PC-9 (cell line): ENCODE results near the gene IL23R.

Source experiments
- CTCF ChIP-seq: fragments of 200-600 bp; sonication (generic); conservative IDR thresholded peaks from 2 replicates; pipeline ENCODE4 v1.6.1; 2017; ENCODE audit warnings: mixed run types, antibody characterized with exemption, mild to moderate bottlenecking, moderate library complexity
- EZH2 ChIP-seq: fragments of 200-600 bp; sonication (generic); IDR thresholded peaks from 2 replicates; pipeline ENCODE4 v1.8.0; 2017; ENCODE audit warnings: antibody characterized with exemption, low read depth

- TF ChIP-seq CTCF = peak; percentile 78
- TF ChIP-seq EZH2 = no peak
These were observed 48.3 kb downstream of the IL23R start for GRCh38 chr1:67214420-67215174.
